Activated CD4-positive, alpha-beta T cell treated with anti-CD3 and anti-CD28 coated beads, Interleukin-2, amount 50 U/mL, for 4 hours (primary cell): ENCODE data around the gene HTT.
"Not testable (repeated sequence)": the region's sequence is repeated elsewhere in the genome, so short reads cannot be mapped to it uniquely, and the experiment has no call there.

ENCODE experiments used
- DNase-seq, 2 experiments: peaks; one replicate each; pipeline ENCODE4 v3.0.0-alpha.2; 2020

The HTT gene

DNA sequence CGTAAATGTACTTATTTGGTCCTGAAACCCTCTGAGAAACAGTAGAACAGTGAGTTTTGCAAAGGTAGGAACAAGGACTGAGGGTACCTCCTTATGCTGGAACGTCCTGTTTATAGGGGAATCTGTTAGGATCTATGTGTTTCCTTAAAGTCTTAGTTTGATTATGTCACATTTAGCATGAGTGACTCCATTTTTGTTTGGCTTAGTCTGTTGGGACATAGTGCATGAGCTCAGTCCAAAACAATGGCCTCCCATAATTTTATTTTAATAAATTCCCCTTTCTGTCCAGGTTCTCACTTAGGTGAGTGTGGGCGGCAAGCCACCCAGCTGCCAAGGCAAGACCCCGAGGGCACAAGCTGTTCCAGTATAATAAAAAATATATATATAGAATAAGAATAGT is 27.9 kb upstream of the HTT start:
- no peak for DNase-seq

DNA sequence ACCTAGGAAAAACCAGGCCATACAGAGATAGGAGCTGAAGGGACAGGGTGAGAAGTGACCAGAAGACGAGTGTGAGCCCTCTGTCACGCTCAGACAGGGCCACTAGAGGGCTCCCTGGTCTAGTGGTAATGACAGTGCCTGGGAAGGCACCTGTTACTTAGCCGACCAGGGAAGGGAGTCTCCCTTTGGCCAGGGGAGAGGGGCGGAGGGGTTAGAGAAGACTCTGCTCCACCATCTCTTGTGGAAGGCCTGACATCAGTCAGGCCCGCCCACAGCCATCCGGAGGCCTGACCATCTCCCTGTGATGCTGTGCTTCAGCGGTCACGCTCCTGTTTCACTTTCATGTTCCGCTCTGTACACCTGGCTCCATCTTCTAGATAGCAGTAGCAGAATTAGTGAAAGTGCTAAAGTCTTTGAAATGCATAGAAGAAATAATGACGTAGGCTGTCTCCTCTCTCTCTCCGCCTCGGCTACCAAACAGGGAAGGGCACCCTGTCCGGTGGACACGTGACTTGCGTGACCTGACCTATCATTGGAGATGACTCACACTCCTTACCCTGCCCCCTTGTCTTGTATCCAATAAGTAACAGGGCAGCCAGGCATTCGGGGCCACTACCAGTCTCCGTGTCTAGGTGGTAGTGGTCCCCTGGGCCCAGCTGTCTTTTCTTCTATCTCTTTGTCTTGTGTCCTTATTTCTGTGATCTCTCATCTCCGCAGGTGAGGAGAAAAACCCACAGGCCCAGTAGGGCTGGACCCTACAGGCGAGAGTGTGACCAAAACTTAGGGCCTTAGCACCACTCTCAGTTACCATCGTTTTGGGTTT is 26.8 kb upstream of the HTT start:
- DNase-seq: peak; percentile 38 to 52

DNA sequence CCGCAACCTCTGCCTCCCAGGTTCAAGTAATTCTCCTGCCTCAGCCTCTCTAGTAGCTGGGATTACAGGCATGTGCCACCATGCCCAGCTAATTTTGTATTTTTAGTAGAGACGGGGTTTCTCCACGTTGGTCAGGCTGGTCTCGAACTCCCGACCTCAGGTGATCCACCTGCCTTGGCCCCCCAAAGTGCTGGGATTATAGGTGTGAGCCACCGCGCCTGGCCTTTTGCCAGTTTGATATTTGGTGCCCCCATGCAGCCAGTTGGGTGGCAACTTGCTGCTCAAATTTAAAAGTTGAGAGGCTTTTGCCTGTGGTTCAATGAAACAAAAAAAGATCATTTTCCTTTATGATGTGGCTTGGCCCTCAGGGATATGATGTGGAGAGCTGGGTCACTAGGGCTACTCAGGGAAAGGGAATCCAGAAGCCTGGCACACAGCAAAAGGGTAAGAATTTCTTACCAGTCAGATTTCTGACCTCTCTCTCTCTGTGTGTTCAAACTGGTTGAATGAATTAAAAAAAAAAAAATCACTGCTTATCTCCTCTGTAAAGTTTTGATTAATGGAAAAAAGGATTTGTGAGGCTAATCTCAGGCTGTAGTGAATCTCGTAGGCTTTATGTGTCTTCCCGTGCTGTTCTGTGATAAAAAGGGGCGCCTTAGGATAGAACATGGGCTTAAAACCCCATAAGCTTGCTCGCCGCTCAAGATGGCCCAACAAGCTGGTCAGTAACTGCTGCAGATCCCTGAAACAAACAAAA is 23.2 kb upstream of the HTT start:
- DNase-seq: not testable (repeated sequence)

DNA sequence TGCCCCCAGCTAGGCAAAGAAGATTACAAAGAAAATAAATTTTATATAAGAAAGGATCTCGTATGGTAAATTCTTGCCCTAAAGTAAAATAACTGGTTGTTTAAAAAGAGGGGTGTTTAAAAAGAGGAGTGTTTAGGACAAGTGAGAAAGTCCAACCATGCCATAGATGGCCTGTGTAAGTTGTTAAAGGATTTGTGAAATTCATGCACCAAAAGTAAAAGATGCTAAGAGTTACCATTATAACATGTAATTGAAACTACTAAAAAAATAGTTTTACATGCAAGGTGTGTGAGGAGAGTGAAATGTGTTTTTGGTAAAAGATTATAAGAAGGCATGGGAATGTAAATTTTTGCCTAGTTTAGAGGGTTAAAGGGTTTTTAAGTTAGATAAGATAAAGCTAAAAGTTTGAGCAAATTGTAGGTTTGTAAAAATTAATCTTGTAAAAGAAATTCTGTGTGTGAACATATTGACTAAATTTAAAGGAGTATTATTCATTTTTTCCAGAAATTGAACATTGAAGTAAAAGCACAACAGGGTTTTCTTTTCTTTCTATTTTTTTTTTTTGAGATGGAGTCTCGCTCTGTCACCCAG is 20.2 kb upstream of the HTT start:
- no peak for DNase-seq

DNA sequence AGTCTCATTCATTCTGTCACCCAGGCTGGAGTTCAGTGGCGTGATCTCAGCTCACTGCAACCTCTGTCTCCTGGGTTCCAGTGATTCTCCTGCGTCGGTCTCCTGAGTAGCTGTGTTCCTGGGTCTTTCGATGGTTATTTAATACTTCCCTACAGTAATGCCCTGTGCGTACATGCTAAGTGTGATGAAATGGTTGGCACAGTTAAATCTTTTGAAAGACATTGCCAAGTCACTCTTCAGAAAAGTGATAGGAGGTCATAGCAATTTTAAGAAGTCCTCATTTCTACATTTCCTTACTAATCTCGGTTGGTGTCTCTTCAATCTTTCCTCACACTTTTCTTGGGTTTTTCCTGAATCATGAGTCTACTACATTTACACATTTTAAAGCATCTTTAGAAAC is 14.5 kb upstream of the HTT start:
- no peak for DNase-seq

DNA sequence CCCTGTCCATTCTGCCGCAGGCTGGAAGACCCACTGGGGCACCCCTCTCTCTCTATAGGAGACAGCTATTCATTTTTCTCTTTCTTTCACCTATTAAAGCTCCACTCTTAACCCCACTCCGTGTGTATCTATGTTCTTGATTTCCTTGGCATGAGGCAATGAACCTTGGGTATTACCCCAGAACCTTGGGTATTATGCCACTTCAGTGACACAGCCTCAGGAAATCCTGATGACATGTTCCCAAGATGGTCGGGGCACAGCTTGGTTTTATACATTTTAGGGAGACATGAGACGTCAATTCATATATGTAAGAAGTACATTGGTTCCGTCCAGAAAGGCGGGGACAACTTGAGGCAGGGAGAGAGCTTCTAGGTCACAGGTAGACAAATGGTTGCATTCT is 13.5 kb upstream of the HTT start:
- no peak for DNase-seq

DNA sequence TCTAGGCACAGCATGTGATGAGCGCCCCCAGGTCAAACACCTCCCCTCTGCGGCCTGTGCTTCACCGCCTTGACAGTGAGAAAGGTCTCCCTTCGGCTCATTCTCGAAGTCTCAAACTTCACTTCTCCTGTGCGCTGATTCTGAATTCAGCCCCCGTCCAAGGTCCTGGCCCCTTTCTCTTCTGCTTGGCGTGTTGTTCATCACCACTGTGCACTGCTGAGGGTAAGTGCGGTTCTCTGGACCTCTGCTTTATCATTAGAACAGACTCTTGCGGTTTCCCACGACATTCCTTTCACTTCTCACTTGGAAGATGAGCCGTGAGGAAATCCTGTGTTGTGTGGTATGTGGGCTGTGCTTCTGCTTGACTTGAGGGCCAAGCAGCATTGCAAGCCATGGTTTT is 12.0 kb upstream of the HTT start:
- DNase-seq: no peak

DNA sequence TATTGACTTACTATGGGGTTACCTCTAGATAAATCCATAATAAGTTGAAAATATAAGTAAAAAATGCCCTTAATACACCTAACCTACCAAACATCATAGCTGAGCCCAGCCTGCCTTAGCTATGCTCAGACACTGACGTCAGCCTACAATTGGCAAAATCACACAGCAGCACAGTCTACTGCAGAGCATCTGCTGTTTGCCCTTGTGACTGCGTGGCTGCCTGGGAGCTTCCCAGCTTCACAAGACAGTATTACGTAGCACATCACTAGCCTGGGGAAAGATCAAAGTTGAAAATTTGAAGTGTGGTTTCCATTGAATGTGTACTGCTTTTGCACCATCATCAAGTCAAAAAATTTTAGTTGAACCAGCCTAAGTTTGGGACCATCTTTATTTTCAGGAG is 8.9 kb upstream of the HTT start:
- DNase-seq: no peak

DNA sequence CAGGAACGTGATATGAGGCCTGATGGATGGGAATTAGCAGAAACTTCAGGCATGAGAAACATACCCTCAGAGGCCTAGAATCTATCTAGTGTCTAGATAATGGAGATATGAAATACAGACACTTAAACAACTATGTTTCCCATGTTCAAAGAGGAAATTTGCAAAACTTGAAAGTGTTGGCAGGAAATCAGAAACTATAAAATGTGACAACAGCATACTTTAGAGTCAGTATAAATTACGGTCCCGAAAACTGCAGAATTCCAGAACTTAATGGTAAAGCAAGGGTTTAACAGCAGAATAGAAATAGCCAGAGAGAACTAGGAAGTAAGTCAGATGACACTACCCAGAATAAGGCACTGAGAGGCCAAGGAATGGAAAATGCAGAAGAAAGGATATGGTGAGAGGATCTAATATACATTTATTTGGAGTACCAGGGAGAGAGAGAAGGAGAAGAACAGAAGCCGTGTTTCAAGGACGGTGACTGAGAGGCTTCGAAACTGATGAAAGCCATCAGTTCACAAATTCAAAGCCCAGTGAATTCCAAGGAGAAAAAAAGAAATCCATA is 7.6 kb upstream of the HTT start:
- no peak for DNase-seq

DNA sequence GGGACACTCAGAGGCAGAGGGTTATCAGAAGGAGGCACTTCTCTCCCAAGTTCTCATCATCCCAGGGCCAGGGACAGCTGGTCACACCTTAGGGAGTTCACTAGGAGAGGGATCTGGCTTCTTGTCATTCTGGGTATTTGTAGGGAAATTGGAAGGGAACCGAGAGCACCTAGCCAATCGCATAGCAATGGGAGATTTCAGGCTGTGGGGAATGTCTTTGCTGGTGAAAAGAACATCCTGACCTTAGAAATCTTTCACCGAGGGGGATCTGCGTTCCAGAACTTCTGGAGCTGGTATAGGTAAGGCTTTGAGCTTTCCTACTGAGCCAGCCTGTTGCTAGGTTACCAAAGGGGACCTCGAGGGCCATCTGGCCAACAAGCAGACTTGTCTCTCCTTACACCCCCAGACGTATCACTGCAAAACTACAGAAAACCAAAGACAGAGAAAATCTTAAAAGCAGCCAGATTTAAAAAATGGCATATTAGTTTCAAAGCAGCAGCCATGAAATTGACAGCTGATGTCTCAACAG is 6.9 kb upstream of the HTT start:
- no peak for DNase-seq

DNA sequence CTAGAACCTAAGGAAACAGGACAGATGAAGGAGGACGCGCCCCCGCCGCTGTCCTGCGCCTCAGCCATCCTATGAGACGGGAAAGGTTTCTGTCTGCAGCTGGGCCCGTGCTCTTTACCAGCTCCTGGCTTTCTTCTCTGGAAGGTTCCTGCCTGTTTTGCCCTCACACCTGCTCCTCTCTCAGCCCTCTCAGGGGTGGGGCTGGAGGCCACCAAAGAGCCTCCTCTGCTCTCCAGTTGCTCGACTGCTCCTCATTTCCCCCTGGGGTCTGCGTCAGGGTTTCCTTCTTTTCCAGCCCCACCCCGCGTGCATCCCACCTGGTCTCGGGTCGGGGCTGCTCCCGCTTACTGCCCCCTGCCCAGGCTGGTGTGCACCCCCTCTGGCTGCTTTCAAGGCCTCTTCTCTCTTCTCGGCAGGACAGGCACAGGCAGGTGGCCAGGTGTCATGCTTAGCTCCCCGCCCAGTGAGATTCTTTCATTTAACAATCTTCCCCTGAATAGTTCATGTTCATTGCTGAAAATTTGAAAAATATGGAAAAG is 4.8 kb upstream of the HTT start:
- no peak for DNase-seq

DNA sequence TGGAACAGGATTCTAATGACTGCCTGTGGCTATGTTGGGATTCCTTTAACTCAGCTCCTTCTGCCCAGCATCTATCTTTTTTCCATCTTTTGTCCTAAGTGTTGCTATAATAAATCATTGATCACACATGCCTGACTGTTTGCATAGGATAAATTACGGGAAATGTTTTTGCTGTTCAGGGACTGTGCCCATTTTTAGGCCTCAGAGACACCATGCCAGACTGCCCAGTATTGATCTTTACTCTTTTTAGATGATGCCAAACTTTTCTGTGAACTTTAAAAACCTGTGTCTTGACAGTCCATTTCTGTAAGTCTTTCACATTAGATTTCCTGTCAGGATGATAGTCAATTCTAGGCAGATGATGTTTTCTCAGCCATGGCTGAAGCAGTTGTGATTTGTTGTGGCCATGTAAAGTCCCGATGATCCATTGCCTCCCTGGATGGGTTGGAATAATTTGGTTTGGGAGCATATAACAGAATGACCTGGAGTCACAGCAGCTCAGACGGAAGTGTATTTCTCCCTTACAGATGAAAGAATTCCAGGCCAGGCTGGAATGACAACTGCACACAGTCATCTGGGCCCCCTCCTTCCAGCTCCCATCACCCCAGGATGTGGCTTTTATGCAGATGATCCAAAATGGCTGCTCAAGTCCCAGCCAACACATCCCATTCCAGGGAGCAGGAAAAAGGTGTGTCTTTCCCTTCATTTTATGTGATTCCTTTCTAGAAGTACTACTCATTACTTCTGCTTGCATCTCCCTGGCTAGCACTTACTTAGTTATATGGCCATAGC is 3.6 kb upstream of the HTT start:
- DNase-seq: no peak

DNA sequence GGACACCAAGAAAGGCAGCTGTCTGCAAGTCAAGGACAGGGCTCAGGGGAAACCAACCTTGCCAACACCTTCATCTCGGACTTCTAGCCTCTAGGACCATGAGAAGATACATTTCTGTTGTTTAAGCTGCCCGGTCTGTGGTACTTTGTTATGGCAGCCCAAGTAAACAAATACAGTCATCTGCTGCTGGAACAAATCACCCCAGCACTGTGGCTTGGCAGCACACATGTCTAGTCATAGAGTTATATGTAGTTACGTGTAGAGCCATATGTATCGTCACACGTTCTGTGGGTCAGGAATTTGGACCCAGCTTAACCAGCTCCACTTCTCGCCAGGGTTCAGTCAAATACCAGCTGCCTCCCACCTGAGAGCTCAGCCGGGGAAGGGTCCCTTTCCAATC is 2.7 kb upstream of the HTT start:
- no peak for DNase-seq

DNA sequence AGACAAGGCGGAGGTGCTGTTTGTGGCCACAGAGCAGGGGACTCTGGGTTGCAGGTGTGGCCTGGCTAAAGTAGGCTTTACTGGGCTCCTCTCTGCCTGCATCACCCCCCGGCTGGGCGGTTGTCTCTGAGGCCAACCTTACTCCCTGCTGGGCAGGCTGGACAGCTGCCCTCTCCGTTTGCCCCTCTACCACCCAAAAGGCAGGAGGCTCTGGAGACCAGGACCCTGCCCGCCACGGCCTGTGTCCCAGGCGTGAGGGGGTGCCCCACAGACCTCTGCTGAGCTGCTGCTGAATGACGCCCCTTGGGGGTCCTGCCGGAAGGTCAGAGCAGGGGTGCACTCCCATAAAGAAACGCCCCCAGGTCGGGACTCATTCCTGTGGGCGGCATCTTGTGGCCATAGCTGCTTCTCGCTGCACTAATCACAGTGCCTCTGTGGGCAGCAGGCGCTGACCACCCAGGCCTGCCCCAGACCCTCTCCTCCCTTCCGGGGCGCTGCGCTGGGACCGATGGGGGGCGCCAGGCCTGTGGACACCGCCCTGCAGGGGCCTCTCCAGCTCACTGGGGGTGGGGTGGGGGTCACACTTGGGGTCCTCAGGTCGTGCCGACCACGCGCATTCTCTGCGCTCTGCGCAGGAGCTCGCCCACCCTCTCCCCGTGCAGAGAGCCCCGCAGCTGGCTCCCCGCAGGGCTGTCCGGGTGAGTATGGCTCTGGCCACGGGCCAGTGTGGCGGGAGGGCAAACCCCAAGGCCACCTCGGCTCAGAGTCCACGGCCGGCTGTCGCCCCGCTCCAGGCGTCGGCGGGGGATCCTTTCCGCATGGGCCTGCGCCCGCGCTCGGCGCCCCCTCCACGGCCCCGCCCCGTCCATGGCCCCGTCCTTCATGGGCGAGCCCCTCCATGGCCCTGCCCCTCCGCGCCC is 1.1 kb upstream of the HTT start:
- DNase-seq: no peak

DNA sequence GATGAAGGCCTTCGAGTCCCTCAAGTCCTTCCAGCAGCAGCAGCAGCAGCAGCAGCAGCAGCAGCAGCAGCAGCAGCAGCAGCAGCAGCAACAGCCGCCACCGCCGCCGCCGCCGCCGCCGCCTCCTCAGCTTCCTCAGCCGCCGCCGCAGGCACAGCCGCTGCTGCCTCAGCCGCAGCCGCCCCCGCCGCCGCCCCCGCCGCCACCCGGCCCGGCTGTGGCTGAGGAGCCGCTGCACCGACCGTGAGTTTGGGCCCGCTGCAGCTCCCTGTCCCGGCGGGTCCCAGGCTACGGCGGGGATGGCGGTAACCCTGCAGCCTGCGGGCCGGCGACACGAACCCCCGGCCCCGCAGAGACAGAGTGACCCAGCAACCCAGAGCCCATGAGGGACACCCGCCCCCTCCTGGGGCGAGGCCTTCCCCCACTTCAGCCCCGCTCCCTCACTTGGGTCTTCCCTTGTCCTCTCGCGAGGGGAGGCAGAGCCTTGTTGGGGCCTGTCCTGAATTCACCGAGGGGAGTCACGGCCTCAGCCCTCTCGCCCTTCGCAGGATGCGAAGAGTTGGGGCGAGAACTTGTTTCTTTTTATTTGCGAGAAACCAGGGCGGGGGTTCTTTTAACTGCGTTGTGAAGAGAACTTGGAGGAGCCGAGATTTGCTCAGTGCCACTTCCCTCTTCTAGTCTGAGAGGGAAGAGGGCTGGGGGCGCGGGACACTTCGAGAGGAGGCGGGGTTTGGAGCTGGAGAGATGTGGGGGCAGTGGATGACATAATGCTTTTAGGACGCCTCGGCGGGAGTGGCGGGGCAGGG is 568 bp downstream of the HTT start:
- peak; percentile 47 to 51 for DNase-seq

DNA sequence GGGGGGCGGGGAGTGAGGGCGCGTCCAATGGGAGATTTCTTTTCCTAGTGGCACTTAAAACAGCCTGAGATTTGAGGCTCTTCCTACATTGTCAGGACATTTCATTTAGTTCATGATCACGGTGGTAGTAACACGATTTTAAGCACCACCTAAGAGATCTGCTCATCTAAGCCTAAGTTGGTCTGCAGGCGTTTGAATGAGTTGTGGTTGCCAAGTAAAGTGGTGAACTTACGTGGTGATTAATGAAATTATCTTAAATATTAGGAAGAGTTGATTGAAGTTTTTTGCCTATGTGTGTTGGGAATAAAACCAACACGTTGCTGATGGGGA is 1.1 kb downstream of the HTT start:
- DNase-seq: no peak

DNA sequence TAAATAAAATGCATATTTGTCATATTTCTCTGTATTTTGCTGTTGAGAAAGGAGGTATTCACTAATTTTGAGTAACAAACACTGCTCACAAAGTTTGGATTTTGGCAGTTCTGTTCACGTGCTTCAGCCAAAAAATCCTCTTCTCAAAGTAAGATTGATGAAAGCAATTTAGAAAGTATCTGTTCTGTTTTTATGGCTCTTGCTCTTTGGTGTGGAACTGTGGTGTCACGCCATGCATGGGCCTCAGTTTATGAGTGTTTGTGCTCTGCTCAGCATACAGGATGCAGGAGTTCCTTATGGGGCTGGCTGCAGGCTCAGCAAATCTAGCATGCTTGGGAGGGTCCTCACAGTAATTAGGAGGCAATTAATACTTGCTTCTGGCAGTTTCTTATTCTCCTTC is 3.3 kb downstream of the HTT start:
- no peak for DNase-seq

DNA sequence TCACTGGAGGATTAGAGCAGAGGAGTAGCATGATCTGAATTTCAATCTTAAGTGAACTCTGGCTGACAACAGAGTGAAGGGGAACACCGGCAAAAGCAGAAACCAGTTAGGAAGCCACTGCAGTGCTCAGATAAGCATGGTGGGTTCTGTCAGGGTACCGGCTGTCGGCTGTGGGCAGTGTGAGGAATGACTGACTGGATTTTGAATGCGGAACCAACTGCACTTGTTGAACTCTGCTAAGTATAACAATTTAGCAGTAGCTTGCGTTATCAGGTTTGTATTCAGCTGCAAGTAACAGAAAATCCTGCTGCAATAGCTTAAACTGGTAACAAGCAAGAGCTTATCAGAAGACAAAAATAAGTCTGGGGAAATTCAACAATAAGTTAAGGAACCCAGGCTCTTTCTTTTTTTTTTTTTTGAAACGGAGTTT is 5.2 kb downstream of the HTT start:
- no peak for DNase-seq

DNA sequence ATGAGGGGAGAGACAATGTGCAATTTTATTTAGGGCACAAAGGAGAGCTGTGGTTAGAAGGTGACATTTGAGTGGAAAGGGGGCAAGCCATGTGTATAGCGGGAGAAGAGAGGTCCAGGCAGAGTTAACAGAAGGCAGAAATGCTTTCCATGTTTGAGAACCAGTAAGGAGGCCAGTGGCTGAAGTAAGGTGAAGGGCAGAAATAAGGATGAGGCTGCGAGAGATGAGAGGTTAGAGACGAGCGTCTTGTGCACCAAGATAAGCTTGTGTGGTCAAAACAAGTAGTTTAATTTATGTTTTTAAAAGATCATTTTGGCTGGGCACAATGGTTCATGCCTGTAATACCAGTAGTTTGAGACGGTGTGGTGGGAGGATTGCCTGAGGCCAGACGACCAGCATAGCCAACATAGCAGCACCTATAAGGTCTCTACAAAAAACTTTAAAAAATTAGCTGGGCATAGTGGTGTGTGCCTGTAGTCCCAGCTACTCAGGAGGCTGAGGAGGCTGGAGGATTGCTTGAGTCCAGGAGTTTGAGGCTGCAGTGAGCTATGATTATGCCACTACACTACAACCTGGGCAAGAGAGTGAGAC is 8.5 kb downstream of the HTT start:
- no peak for DNase-seq

DNA sequence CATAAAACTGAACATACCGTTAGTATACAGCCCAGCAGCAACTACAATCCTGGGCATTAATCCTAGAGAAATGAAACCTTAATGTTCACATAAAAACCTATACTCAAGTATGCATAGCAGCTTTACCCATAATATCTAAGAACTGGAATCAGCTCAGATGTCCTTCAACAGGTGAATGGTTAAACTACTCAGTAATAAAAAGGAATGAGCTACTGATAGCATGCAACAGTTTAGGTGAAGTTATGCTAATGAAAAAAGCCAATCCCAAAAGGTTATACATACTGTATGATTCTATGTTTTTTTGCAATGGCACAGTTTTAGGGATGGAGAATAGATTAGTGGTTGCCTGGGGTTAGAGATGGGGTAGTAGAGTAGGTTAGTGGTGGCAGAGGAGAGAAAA is 9.3 kb downstream of the HTT start:
- no peak for DNase-seq
